Activated CD4-positive, alpha-beta T cell treated with anti-CD3 and anti-CD28 coated beads, Interleukin-2, amount 50 U/mL, for 1 hour (primary cell): ENCODE measurements around the gene GLS2.
"Not testable (repeated sequence)": the region's sequence is repeated elsewhere in the genome, so short reads cannot be mapped to it uniquely, and the experiment has no call there.

Experiments
- DNase-seq: peaks from one replicate; pipeline ENCODE4 v3.0.0-alpha.2; 2020

The GLS2 gene

DNA sequence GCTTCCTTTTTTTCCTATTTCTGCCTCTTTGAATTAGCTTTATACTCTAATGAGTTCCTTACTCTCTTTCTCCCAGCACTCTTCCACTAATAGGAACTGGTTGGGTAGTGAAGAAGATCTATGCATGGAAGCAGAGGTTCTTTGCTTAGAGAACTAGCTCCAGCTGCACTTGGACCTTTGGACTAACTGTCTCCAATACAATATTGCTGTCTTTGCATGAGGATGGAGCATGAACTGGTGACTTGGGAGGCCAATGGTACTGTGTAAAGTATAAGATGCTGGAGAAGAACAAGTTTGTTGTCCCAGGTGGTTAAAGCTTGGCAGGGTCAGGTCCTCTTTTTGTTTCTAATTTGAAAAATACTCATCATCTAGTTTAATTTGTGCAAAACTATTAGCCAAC is 2.4 kb upstream of the GLS2 start:
- no peak for DNase-seq

DNA sequence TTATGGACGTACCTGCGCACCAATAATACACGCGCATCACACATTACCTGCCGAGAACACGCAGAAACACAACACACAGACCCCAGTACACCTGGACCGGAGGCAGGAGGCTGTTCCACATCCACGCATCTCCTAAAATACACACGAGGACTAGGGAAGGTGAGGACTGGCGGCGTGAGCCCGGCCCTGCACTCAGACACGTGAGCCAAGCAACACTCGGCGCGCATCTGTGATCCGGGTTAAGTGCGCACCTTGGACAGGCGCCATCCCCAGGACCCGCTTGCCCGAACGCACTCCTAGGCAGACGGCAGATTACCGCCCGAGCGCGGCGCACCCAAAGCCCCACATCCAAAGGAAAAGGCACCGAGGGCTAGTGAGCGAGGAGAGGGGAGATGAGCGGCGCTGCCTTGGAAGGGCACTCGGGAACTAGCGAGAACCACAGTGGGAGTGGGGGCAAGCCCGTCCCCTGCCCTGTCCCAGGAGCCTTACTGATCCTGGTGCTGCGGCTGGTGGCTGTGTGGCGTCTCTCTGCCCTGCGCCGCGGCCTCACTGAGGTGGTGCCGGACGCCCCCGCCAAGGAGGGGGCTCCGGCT is 417 bp downstream of the GLS2 start:
- DNase-seq, result peak; percentile 22

DNA sequence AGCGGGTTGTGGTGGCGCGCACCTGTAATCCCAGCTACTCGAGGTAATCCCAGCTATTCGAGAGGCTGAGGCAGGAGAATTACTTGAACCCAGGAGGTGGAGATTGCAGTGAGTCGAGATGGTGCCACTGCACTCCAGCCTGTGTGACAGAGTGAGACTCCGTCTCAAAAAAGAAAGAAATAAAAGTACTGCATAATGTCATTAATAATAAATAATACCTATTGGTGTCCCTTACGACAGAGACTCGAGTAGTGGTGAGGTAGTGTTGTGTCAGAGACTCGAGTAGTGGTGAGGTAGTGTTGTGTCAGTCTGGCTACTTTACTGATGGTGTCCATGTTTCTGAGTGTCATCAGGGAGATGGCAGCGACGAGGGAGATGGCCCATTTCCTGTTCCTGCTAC is 1.3 kb downstream of the GLS2 start:
- no peak for DNase-seq

DNA sequence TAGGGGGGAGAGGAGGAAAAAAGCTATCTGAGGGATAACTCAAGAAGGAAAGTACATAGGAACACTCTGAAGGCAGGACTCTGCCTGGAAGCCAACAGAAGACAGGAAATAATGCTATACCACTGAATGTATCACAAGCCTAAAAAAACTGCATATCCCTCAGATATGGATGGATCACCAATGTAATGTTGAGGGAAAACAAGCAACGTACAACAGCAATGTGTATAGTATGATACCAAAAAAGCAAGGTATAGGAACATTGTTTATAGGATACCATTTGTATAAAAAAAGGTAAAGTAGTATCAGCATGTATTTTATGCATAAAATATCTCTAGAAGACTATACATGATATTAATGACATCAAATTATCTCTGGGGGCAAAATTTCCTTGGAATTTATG is 3.4 kb downstream of the GLS2 start:
- no peak for DNase-seq

DNA sequence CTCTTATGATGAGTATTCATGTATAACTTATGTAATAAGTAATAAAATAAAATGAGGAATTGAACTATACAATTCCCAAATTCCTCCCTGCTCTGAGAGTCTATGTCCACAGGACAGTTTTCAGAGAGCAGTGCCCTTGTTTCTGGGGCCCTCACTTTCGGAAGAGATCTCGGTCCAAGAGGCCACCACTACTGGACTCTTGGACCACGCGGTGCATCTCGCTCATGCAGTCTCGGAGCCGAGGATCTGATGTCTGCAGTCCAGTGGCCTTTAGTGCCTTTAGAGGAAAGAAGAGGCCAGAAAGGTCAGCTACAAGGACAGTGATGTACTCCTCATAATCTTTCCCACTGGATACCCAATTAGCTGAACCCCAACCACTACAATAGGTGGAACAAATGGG is 8.3 kb downstream of the GLS2 start:
- no peak for DNase-seq

DNA sequence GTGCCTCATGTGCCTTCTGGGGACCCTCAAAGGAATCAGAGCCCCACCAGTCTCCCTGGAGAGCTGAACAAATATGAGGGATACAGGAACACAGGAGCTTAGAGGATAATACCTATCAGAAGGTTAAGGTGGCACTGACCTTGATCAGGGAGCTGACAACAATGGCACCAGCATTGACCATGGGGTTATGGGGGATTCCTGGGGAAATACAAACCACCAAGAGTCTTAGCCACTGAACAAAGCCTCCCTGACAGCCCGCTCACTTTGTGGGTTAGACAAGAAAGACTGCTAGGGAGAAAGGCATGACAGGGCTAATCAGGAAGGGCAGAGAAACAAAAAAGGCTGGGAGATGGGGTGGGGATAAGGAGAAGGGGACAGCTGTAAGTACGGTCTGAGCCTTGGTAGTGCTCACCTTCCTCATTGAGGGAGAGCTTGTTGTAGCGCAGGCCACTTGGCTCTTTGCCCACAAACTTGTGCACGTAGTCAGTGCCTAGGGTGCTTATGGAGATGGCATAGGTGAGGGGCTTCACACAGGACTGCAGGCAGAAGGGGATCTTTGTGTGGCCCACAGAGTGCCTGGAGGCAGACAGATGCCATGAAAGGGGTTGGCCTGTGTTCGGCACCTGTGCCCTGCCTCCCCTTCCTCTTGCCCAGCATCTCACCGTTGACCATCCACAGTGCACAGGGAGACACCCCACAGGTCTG is 10.3 kb downstream of the GLS2 start:
- no peak for DNase-seq

DNA sequence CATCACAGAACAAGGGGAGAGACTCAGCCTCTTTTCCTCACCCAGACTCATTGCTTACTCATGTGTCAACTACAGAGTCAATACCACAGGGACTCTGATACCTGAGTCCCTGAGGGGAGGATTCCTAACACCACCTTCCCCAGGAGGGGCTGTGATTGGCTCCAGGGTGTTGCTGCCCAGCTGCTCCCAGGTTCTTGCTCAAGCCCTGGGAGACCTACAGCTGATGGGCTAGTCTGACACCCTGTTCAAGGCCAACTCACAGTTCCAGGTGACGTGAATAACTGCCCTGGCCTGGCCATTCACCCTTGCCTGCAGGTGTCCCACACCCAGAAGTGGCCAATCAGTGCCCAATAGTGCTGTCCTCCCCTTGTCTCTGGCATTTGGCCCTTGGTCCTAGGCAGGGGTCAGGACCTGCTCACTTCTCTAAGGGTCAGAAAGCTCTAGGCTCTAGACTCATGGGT is 11.0 kb downstream of the GLS2 start:
- DNase-seq, result no peak

DNA sequence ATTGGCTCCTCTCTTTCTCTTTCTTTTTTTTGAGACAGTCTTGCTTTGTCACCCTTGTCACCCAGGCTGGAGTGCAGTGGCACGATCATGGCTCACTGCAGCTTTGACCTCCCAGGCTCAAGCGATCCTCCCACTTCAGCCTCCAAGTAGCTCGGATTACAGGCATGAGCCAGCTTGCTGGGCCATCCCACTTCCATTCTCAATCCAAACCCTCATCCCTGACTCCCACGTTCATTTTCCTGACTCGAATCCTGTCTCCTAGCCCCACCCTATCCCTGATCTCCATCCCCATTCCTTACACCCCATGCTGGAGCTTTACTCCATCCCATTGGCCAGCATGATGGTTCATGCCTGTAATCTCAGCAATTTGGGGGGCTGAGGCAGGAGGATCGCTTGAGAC is 11.8 kb downstream of the GLS2 start:
- DNase-seq, result no peak

DNA sequence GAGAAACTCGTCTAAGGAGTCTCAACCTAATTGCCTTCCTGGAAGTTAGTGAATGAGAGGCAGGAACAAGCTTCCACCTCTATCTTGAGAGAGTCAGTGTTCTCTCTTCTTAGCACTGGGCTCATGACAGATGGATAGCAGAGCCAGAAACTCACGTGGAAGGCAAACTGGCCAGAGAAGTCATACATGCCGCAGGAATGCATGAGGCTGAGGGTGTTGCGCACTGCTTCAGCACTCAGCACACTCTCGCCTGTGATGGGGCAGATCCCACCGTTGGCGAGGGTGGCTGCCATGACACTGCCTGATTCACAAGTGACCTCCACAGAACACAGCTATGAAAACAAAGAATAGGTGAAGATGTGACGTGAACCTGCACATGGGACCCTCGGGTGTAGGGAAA is 13.6 kb downstream of the GLS2 start:
- DNase-seq, result no peak

DNA sequence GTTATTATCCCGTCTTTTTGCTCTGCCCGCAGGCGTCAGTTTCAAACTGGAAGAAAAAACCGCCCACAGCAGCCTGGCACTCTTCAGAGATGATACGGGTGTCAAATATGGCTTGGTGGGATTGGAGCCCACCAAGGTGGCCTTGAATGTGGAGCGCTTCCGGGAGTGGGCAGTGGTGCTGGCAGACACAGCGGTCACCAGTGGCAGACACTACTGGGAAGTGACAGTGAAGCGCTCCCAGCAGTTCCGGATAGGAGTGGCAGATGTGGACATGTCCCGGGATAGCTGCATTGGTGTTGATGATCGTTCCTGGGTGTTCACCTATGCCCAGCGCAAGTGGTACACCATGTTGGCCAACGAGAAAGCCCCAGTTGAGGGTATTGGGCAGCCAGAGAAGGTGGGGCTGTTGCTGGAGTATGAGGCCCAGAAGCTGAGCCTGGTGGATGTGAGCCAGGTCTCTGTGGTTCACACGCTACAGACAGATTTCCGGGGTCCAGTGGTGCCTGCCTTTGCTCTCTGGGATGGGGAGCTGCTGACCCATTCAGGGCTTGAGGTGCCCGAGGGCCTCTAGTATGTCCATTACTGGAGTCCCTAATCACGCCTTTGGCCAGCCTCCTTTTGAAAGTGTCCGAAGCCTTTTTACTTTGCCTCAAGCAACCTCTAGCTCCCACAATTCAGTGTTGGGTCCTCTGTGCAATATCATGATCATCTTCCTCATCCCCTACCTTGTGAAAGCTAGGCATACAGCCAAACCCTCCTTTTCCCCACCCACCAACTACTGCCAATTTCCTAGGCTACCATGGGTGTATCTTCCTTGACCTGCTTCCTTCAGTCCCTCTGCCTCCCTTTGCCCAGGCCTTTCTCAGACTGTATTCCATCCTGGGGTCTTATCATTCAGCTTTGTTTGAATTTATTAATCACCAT is 18.7 kb downstream of the GLS2 start:
- DNase-seq, result no peak

DNA sequence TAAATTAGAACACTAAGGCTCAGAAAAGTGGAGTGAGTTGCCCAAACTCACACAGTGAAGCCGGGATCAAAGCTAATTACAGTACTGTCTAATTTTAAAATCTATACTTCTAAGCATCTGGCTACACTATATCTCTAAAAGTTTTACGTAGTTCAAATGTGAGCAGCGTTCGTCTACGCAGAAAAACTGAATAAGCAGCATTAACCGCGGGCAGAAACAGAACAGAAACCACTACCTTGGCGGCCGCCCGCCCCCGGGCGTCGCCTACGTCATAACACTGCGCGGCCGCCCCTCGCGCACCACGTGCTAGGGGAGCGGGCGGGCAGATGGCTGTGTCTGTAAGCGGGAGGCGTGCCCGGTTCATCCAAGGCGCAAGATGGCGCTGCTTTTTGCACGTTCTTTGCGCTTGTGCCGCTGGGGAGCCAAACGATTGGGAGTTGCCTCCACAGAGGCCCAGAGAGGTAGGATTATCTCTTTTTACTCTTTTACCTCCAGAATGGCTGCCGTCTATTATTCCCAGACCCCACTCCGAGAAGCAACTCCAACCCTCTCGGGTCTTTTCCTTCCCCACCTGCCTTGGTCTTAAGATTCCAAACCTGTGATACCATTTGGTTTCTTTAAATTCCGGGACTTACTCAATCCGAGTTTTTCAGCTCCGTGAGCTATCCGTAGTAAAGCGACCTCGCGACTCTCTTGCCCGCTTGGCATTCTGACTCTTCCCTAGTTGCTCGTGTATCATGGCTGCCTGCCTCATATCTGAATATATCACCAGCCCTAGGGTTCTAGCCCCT is 19.6 kb downstream of the GLS2 start, which contains the start of gene SPRYD4:
SPRYD4 (plus strand) TSS at position 363 of the 791 bp plus-strand sequence; CDS start at position 377, 14 bp downstream.
- DNase-seq, result peak; percentile 92

DNA sequence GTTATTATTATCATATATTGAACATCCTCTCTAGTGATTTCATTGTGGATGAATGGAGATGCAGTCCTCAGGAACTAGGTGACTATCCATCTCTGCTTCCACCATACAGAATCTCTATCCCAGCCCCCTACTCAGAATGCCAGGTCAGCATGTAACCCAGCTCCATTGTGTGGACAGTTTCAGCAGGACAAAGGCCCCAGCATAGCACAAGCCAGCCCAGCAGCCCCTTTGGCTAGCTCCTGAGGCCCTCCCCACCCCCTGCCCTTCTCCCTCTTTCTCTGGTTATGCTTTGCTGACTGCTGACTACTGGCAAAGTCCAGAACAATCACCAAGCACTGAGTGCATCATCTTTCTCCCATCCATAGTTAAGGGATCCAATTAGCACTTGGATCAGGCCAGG is 25.4 kb downstream of the GLS2 start:
- no peak for DNase-seq

DNA sequence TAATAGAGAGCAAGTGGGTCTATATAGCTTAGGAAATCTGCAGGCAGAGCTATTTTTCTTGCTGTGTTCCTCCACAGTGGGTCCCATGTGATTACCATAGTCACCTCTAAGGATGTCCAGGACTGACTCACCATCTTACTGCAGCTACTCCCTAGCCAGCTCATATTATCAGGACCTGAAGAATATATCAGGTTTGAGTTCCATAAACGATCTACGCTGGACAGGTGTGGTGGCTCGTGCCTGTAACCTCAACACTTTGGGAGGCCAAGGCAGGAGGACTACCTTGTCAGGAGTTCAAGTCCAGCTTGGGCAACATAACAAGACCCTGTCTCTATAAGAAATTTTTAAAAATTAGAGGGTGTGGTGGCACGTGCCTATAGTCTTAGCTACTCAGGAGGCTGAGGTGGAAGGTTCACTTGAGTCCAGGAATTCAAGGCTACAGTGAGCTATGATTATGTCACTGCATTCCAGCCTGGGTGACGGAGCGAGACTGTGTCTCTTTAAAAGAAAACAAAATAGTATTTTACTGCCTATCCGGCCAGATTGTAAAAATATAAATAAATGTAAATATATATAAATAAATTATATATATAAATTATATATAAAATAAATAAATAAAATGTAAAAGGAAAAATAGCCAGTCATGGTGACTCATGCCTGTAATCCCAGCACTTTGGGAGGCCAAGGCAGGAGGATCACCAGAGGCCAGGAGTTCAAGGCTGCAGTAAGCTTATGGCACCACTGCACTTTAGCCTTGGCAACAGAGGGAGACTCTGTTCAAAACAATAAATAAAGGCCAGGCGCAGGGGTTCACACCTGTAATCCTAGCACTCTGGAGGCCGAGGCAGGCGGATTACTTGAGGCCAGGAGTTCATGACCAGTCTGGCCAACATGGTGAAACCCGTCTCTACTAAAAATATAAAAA is 26.5 kb downstream of the GLS2 start:
- no peak for DNase-seq

DNA sequence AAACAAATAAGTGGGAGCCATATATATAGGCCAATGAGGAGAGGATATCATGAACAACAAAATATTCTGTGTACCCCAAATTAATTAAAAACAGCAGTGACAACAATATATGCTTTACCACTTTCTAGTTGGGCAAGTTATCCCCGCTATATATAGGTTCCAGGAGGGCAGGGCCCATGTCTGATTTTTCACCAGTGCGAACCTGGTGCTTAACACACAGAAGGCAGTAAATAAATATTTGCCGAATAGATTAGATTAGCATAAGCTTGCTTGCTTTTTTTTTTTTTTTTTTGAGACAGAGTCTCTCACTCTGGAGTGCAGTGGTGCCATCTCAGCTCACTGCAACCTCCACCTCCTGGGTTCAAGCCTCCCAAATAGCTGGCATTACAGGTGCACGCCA is 30.1 kb downstream of the GLS2 start:
- no peak for DNase-seq

DNA sequence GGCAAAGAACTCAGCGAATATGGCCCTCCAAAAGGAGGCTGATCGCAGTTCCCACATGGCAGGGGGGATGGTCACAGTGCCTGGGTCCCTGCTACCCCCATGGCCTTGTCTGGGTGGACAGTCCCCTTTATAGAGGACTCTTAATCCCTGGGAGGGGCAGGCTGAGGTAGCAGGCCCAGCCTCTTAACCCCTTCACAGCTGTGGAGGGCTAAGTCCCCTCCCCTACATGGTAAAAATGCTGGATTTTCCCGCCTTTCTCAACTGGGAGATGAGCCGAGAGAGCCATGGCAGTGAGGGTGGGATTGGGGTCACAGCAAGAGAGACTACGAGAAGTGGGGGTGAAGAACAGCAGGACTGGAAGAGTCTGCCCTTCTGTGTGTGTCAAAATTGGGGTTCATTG is 33.4 kb downstream of the GLS2 start, which contains the start of gene MIP:
MIP (minus strand) TSS at position 101 of the 400 bp plus-strand sequence; CDS start at position 57, 44 bp downstream.
- no peak for DNase-seq

DNA sequence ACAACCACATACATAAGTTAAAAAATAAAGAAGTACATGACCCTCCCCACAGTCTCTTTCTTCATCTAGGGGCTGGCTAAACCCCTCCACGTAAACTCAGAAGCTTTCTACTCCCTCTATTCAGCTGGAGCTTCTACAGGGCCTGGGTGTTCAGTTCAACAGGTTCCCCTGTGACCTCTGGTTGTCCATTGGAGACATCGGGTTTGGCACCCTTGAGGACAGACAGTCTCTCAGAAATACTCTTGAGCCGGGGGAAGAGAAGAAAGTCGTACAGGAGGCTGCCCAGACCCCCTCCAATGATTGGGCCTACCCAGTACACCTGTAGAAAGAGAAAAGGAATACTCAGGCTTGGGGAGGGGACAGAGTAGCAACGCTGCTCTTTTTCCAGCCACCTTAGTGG is 36.8 kb downstream of the GLS2 start:
- DNase-seq, result no peak

DNA sequence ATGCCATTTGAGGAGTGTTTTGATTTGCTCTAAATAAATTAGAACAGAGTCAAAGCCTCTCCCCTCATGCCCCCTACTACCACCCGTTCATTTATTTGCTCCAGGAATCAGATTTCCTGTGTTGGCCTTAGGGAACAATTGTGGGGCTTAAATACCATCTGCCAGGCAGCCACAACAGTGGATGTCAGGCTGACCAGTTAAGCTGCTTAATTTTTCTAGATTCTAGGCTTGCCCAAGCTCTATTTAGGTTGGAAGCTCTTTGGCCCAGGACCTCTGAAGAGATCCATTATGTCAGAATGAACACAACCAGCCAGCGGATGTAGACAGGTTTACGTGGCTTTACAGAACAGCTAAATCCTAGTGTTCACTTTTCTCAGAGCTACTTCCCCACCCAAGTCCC is 37.7 kb downstream of the GLS2 start:
- no peak for DNase-seq

DNA sequence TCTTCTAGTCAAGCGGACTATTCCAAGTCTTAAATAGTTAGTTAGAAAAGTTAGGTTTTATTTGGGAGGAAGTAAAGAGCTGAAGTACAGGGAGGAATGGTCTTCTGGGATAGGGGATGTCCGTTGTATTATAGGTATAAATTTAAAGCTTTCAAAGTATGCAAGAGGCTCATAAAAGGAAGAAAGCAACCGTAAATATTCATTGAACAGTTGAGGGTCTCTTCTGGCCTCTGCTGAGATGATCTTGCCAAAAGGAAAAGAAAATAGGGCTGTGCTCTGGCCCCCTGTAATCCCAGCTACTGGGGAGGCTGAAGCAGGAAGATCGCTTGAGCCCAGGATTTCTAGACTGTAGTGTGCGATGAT is 38.4 kb downstream of the GLS2 start:
- no peak for DNase-seq

DNA sequence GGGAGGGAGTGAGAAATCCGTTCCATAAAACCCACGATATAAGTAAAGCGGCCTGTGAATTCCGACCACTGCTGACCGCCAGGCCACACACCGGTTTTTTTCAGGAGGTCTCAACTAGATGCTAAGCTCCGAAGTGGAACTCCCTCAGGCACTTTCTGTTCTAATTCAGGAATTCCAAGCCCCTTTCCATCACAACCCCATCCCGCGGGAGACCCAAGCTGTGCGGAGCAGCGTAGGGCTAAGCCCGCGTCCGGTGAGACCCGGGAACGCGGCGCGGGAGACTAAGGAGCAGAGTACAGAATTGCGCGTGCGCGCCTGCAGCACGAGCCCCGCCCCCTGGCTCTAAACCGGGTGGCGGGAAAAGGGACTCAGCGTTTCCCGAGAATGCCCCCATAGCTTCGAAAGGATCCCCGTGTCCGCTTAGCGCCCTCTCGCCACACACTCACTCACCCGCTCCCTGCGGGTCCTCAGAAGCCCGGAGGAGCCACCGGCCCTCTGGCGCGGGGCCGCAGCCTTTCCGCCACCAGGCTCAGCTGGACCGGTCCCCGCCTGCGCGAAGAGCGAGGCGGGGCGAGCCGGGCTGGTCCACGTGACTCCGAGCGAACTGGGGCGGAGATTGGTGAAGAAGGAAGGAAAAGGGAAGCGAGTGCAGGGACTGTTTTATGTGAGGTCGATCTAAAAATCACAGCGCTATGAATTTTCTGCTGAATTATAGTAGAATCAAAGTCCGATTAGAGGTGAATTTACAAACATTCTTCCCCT is 38.9 kb downstream of the GLS2 start, which contains the start of gene TIMELESS:
TIMELESS (minus strand) TSS at position 567 of the 762 bp plus-strand sequence. CDS start 15,256 bp downstream, outside the sequence.
- DNase-seq, result peak; percentile 76

DNA sequence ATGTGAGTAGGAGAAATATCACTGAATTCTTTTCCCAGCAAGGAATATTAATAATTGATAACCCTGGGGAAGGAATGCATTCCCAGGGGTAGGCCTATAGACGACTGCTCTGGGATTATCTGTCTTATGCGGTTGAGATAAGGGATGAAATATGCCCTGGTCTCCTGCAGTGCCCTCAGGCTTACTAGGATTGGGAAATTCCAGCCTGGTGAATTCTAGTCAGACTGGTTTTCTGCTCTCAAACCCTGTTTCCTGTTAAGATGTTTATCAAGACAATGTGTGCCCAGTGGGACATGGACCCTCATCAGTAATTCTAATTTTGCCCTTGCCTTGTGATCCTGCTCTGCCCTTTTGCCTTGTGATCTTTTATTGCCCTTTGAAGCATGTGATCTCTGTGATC is 44.8 kb downstream of the GLS2 start:
- DNase-seq, result not testable (repeated sequence)
